Stimulated activated CD8-positive, alpha-beta memory T cell treated with anti-CD3 and anti-CD28 coated beads, Interleukin-12 subunit alpha, Interleukin-12 subunit beta, amount 100 ng/mL, for 24 hours (primary cell): Measurements from ENCODE around the gene XKR8.

Source experiments
- DNase-seq: peaks from one replicate; pipeline ENCODE4 v3.0.0-alpha.2; 2020; ENCODE audit errors: extremely low read depth

Gene XKR8

GRCh38 chr1:27956761-27957160, 3.0 kb upstream of the XKR8 start:
- no peak for DNase-seq

- DNase-seq: no peak
These were observed 2.1 kb upstream of the XKR8 start for GRCh38 chr1:27957655-27958054.

- no peak for DNase-seq
These were observed 1.3 kb upstream of the XKR8 start for GRCh38 chr1:27958513-27958912.

GRCh38 chr1:27960762-27961645, 1.2 kb downstream of the XKR8 start:
- DNase-seq: no peak

- DNase-seq: no peak
These were observed 2.0 kb downstream of the XKR8 start for GRCh38 chr1:27961646-27962221.

GRCh38 chr1:27963393-27963792, 3.6 kb downstream of the XKR8 start:
- no peak for DNase-seq

GRCh38 chr1:27966402-27967105, 6.8 kb downstream of the XKR8 start:
- no peak for DNase-seq

- DNase-seq: no peak
These were observed 7.5 kb downstream of the XKR8 start for GRCh38 chr1:27967106-27967883.

- DNase-seq: no peak
These were observed 8.2 kb downstream of the XKR8 start for GRCh38 chr1:27967884-27968466.

GRCh38 chr1:27968692-27969091, 8.9 kb downstream of the XKR8 start:
- no peak for DNase-seq

GRCh38 chr1:27970401-27970800, 10.6 kb downstream of the XKR8 start:
- no peak for DNase-seq

GRCh38 chr1:27971674-27972073, 11.9 kb downstream of the XKR8 start:
- DNase-seq: no peak

- DNase-seq: no peak
These were observed 12.4 kb downstream of the XKR8 start for GRCh38 chr1:27972141-27972540.

- no peak for DNase-seq
These were observed 14.1 kb downstream of the XKR8 start for GRCh38 chr1:27973771-27974416.

GRCh38 chr1:27974417-27974781, 14.6 kb downstream of the XKR8 start:
- DNase-seq: no peak

GRCh38 chr1:27979151-27979858, 19.5 kb downstream of the XKR8 start:
- DNase-seq: no peak

GRCh38 chr1:27979859-27980201, 20.1 kb downstream of the XKR8 start:
- DNase-seq: no peak

GRCh38 chr1:27980216-27980845, 20.6 kb downstream of the XKR8 start:
- DNase-seq: no peak

- DNase-seq: no peak
These were observed 21.4 kb downstream of the XKR8 start for GRCh38 chr1:27981145-27981544.

- no peak for DNase-seq
These were observed 31.3 kb downstream of the XKR8 start for GRCh38 chr1:27990920-27991537.
